ENCODE results near the gene VEGFA.

DNA sequence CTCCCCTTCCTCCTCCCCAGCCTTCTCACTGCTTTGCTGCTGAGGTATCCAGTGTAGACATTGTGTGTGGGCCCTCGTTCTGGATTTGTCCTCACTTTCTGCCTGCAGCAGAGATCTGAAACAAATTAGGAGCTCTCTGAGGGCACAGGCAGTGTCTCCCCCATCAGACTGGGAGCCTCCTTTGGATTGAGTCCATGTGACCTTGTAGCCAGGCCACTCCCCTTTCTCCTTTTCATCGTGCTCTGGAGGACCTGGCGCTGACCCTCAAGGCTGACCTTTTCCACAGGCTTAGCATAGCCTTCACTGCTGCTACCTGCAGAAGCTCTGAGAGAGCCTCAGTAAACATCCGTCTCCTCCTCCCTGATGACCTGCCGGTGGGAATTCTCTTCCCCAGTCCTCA, 26.2 kb downstream of the VEGFA start:
- no peak for TF ChIP-seq EZH2 (IDR thresholded peaks at IDR 0.05; ENCODE audit: borderline replicate concordance)
- TF ChIP-seq, protein P1, sequence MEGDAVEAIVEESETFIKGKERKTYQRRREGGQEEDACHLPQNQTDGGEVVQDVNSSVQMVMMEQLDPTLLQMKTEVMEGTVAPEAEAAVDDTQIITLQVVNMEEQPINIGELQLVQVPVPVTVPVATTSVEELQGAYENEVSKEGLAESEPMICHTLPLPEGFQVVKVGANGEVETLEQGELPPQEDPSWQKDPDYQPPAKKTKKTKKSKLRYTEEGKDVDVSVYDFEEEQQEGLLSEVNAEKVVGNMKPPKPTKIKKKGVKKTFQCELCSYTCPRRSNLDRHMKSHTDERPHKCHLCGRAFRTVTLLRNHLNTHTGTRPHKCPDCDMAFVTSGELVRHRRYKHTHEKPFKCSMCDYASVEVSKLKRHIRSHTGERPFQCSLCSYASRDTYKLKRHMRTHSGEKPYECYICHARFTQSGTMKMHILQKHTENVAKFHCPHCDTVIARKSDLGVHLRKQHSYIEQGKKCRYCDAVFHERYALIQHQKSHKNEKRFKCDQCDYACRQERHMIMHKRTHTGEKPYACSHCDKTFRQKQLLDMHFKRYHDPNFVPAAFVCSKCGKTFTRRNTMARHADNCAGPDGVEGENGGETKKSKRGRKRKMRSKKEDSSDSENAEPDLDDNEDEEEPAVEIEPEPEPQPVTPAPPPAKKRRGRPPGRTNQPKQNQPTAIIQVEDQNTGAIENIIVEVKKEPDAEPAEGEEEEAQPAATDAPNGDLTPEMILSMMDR (IDR thresholded peaks at IDR 0.05; ENCODE audit: poor library complexity): no peak
- TF ChIP-seq EZH2phosphoT487 (IDR thresholded peaks at IDR 0.05; ENCODE audit: low read depth, severe bottlenecking, unreplicated experiment): no peak

Measured in hepatocyte (in vitro differentiated cells).